Kidney epithelial cell (primary cell): ENCODE data around the gene APRT. TPM values are rescaled to one million over a fixed set of nuclear protein-coding genes. Genes with fewer than 3 reads are reported as not detected.

Experiments
- DNase-seq: peaks from one replicate; pipeline ENCODE4 v3.0.0-alpha.2; 2010; ENCODE audit warnings: low read depth
- H3K27me3 ChIP-seq: 2 replicates; pipeline ENCODE4 v1.6.0; 2011; ENCODE audit warnings: low read length; ENCODE audit not compliant: control insufficient read depth, insufficient read depth
- H3K36me3 ChIP-seq: 2 replicates; pipeline ENCODE4 v1.5.1; 2011; ENCODE audit warnings: low read length; ENCODE audit not compliant: control insufficient read depth, insufficient read depth
- H3K4me3 ChIP-seq: 2 replicates; pipeline ENCODE4 v1.5.1; 2011; ENCODE audit warnings: low read depth, mild to moderate bottlenecking, control low read depth, low read length
- CTCF ChIP-seq: IDR thresholded peaks from 2 replicates; pipeline ENCODE4 v1.5.1; 2011; ENCODE audit warnings: mild to moderate bottlenecking, moderate library complexity, low read length, control low read depth, inconsistent platforms; ENCODE audit not compliant: insufficient read depth, poor library complexity, severe bottlenecking
- total RNA-seq: library from RNA; depleted of rRNA; stranded (reverse); fragments of >200 nt; gene quantifications from 2 replicates; pipeline ENCODE4 v1.2.3, GENCODE V29; 2015

The APRT gene
- total RNA-seq, 1 donor from 2014 or later, result 218 TPM

- TF ChIP-seq CTCF, result no peak
- H3K36me3 ChIP-seq, result peaks cover 2% of the 10 kb centered on the region
- no peak overlapping the region for H3K4me3 ChIP-seq
- DNase-seq, result no peak
- no peaks in the 10 kb centered on the region for H3K27me3 ChIP-seq
Observed at GRCh38 chr16:88806491-88807111, 5.1 kb downstream of the APRT start.

GRCh38 chr16:88805887-88806393, 5.8 kb downstream of the APRT start:
- no peak for DNase-seq
- TF ChIP-seq CTCF, result no peak
- Histone ChIP-seq H3K27me3 (no peaks in the 10 kb centered on the region), H3K36me3 (peaks cover 2% of the 10 kb centered on the region), H3K4me3 (no peak overlapping the region)

GRCh38 chr16:88805340-88805715, 6.4 kb downstream of the APRT start:
- no peak overlapping the region for H3K4me3 ChIP-seq
- TF ChIP-seq CTCF, result no peak
- peaks cover 2% of the 10 kb centered on the region for H3K36me3 ChIP-seq
- H3K27me3 ChIP-seq, result no peaks in the 10 kb centered on the region
- DNase-seq, result no peak

- TF ChIP-seq CTCF, result no peak
- no peak for DNase-seq
- H3K36me3 ChIP-seq, result peaks cover 2% of the 10 kb centered on the region
Observed at GRCh38 chr16:88804552-88805339, 7.0 kb downstream of the APRT start.

GRCh38 chr16:88804173-88804551, 7.6 kb downstream of the APRT start:
- Histone ChIP-seq H3K27me3 (no peaks in the 10 kb centered on the region), H3K4me3 (peak overlapping the region; percentile 58), H3K36me3 (peaks cover 2% of the 10 kb centered on the region)
- no peak for TF ChIP-seq CTCF
- DNase-seq, result no peak

More at GRCh38 chr16:88804552-88805339, 7.0 kb downstream of the APRT start:
- peak overlapping the region; percentile 58 for H3K4me3 ChIP-seq
- H3K27me3 ChIP-seq, result no peaks in the 10 kb centered on the region
